Hair follicle dermal papilla cell (primary cell): ENCODE measurements around the gene OR10H3. TPM values are rescaled to one million over a fixed set of nuclear protein-coding genes. Genes with fewer than 3 reads are reported as not detected.

Experiments
- total RNA-seq: library from RNA; depleted of rRNA; stranded (reverse); fragments of >200 nt; gene quantifications from 2 replicates; pipeline ENCODE4 v1.2.3, GENCODE V29; 2012

The OR10H3 gene
- total RNA-seq, result not detected in 2 replicates

GRCh38 chr19:15737722-15738121 lies at the start of gene OR10H3:
OR10H3 (plus strand) TSS chr19:15737985; CDS start chr19:15741393, 3,408 bp downstream.

GRCh38 chr19:15727724-15728123 lies 10.1 kb upstream of the OR10H3 start, which contains the start of gene OR10H2:
OR10H2 (plus strand) TSS chr19:15728024; CDS start chr19:15728044, 20 bp downstream.

DNA sequence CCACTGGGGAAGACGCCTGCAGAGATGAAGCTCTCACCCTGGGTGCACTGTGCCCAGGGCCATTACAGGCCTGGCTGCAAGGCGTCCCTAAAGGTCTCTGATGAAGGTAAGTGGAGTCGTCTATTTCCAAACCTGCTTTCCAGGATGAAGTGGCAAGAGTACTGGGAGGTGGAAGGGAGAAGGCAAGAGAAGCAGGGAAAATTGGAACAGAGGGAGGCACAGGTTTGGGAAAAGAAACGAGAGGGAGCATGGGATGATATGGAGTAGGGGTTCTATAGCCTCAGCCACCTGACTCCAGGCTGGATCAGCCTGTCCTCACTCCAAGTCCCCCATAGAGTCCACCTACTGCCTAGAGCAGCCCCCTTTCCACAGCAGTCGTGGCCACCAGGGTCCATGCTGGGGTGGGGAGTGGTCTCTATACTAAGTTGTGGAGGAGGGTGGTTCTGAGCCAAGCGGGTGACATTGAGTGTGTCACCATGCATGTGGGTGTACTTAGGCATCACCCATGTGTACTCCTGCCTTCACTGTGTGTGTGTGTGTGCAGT lies 49.9 kb downstream of the OR10H3 start, which contains the start of gene OR10H5:
Gene OR10H5 (plus strand): TSS at position 51 of the 545 bp plus-strand sequence. CDS start 6,388 bp downstream, outside the sequence.

Other genes with a start within 250 kb of the OR10H3 start
- gene CYP4F22, start 229.5 kb upstream of the OR10H3 start, total RNA-seq, result not detected in 2 replicates
- not detected in 2 replicates for gene CYP4F8, start 122.8 kb upstream of the OR10H3 start, total RNA-seq
- gene CYP4F3, start 97.1 kb upstream of the OR10H3 start, total RNA-seq, result not detected in 2 replicates
- not detected in 2 replicates for gene CYP4F12, start 64.9 kb upstream of the OR10H3 start, total RNA-seq
- not detected in 2 replicates for gene OR10H2, start 10.0 kb upstream of the OR10H3 start, total RNA-seq
- not detected in 2 replicates for gene OR10H5, start 49.7 kb downstream of the OR10H3 start, total RNA-seq
- gene OR10H1, start 77.7 kb downstream of the OR10H3 start, total RNA-seq, result not detected in 2 replicates
- not detected in 2 replicates for gene CYP4F2, start 160.1 kb downstream of the OR10H3 start, total RNA-seq
- not detected in 2 replicates for gene CYP4F11, start 196.5 kb downstream of the OR10H3 start, total RNA-seq
- not detected in 2 replicates for gene OR10H4, start 211.0 kb downstream of the OR10H3 start, total RNA-seq